GM23338 (cell line): Measurements from ENCODE around the gene ZBTB6. TPM values are rescaled to one million over a fixed set of nuclear protein-coding genes. Genes with fewer than 3 reads are reported as not detected.

Source experiments
- ATAC-seq: fragments of 200-7000 bp; cut with Tn5 transposase; 3 replicates; pipeline ENCODE4 v1.9.1; 2020
- DNase-seq: peaks from one replicate; pipeline ENCODE4 v3.0.0-alpha.2; 2015; ENCODE audit warnings: low spot score
- H2AFZ ChIP-seq: fragments of 200-600 bp; sonication (generic); 2 replicates; pipeline ENCODE4 v1.8.0; 2016; ENCODE audit warnings: antibody characterized with exemption, mild to moderate bottlenecking, moderate library complexity
- H3F3A ChIP-seq: fragments of 200-600 bp; sonication (generic); replicated peaks from 2 replicates; pipeline ENCODE4 v1.8.0; 2017; ENCODE audit warnings: antibody characterized with exemption, mixed run types, low read depth
- H3K27ac ChIP-seq: fragments of 200-600 bp; sonication (generic); 2 replicates; pipeline ENCODE4 v1.6.1; 2016; ENCODE audit warnings: low read depth
- H3K27me3 ChIP-seq: fragments of 200-600 bp; sonication (generic); 2 replicates; pipeline ENCODE4 v1.8.0; 2016; ENCODE audit warnings: mild to moderate bottlenecking, mixed run types, moderate library complexity; ENCODE audit not compliant: insufficient read depth
- H3K36me3 ChIP-seq: fragments of 200-600 bp; sonication (generic); 2 replicates; pipeline ENCODE4 v1.8.0; 2016; ENCODE audit warnings: mild to moderate bottlenecking; ENCODE audit not compliant: insufficient read depth
- H3K4me1 ChIP-seq: fragments of 200-600 bp; sonication (generic); 2 replicates; pipeline ENCODE4 v1.8.0; 2016; ENCODE audit warnings: mild to moderate bottlenecking, moderate library complexity; ENCODE audit not compliant: insufficient read depth
- H3K4me2 ChIP-seq: fragments of 200-600 bp; sonication (generic); 2 replicates; pipeline ENCODE4 v1.7.1; 2017; ENCODE audit warnings: mixed run types
- H3K4me3 ChIP-seq: fragments of 200-600 bp; sonication (generic); 2 replicates; pipeline ENCODE4 v1.6.1; 2016; ENCODE audit warnings: mixed run types
- H3K79me2 ChIP-seq: fragments of 200-600 bp; sonication (generic); replicated peaks from 2 replicates; pipeline ENCODE4 v1.8.0; 2017; ENCODE audit warnings: mild to moderate bottlenecking; ENCODE audit not compliant: insufficient read depth
- H3K9me2 ChIP-seq: fragments of 200-600 bp; sonication (generic); 2 replicates; pipeline ENCODE4 v1.8.0; 2017; ENCODE audit not compliant: insufficient read depth
- H4K20me1 ChIP-seq: fragments of 200-600 bp; sonication (generic); replicated peaks from 2 replicates; pipeline ENCODE4 v1.8.0; 2017; ENCODE audit warnings: mild to moderate bottlenecking; ENCODE audit not compliant: insufficient read depth
- H3K27ac Mint-ChIP-seq: 2 replicates; pipeline ENCODE4 v1.8.0; 2020; ENCODE audit warnings: inconsistent platforms, mild to moderate bottlenecking, moderate library complexity, mixed read lengths
- H3K27me3 Mint-ChIP-seq: 3 replicates; pipeline ENCODE4 v1.8.0; 2022; ENCODE audit warnings: low read depth, mild to moderate bottlenecking, moderate library complexity, mixed read lengths, inconsistent platforms; ENCODE audit not compliant: insufficient read depth, poor library complexity
- H3K36me3 Mint-ChIP-seq: 3 replicates; pipeline ENCODE4 v1.8.0; 2021; ENCODE audit warnings: low read depth, mild to moderate bottlenecking, inconsistent platforms, moderate library complexity, mixed read lengths
- H3K4me1 Mint-ChIP-seq: 3 replicates; pipeline ENCODE4 v1.8.0; 2020; ENCODE audit warnings: mild to moderate bottlenecking, inconsistent platforms, mixed read lengths
- H3K4me3 Mint-ChIP-seq: 3 replicates; pipeline ENCODE4 v1.8.0; 2021; ENCODE audit warnings: moderate library complexity, mild to moderate bottlenecking, inconsistent platforms, mixed read lengths
- H3K9me3 Mint-ChIP-seq: 3 replicates; pipeline ENCODE4 v1.8.0; 2020; ENCODE audit warnings: moderate library complexity, mild to moderate bottlenecking, inconsistent platforms, mixed read lengths
- CREB1 ChIP-seq: fragments of 250-450 bp; sonication (Bioruptor Pico); IDR thresholded peaks from 2 replicates; pipeline ENCODE4 v1.5.0; 2020; ENCODE audit warnings: low read depth, mild to moderate bottlenecking, moderate library complexity
- EZH2 ChIP-seq: fragments of 200-600 bp; sonication (generic); IDR thresholded peaks from one replicate; pipeline ENCODE4 v1.8.0; 2017; ENCODE audit warnings: antibody characterized with exemption, mild to moderate bottlenecking, low read depth; ENCODE audit not compliant: unreplicated experiment
- JUNB ChIP-seq: IDR thresholded peaks from one replicate; pipeline ENCODE4 v1.6.1; 2016; ENCODE audit warnings: antibody characterized with exemption; ENCODE audit not compliant: unreplicated experiment
- NANOG ChIP-seq: IDR thresholded peaks from 2 replicates; pipeline ENCODE4 v1.6.1; 2016; ENCODE audit warnings: antibody characterized with exemption, borderline replicate concordance
- POLR2AphosphoS5 ChIP-seq: IDR thresholded peaks from 2 replicates; pipeline ENCODE4 v1.6.1; 2016; ENCODE audit warnings: antibody characterized with exemption, low read depth
- STAT1 ChIP-seq: IDR thresholded peaks from one replicate; pipeline ENCODE4 v1.6.1; 2016; ENCODE audit warnings: antibody characterized with exemption; ENCODE audit not compliant: unreplicated experiment
- ZNF114 ChIP-seq: fragments of 250-450 bp; sonication (Bioruptor Pico); IDR thresholded peaks from 2 replicates; pipeline ENCODE4 v1.5.0; 2020; ENCODE audit warnings: mild to moderate bottlenecking, moderate library complexity
- ZNF331 ChIP-seq: fragments of 250-450 bp; sonication (Bioruptor Pico); IDR thresholded peaks from 2 replicates; pipeline ENCODE4 v1.5.0; 2020; ENCODE audit warnings: low read depth, mild to moderate bottlenecking, moderate library complexity
- long read RNA-seq: library from polyadenylated mRNA; unstranded; transcript quantifications from one replicate; pipeline ENCODE4 v2.0.0, GENCODE V29; 2020; ENCODE audit not compliant: unreplicated experiment
- polyA plus RNA-seq: library from polyadenylated mRNA; unstranded; fragments of >200 nt; fragmentation: Nextera tagmentation; extraction: Ambion mirVana; gene quantifications from 2 replicates; pipeline ENCODE4 v1.2.1, GENCODE V29; 2016
- total RNA-seq: library from RNA; depleted of rRNA; stranded (reverse); fragments of >200 nt; shearing (Covaris generic); gene quantifications from 2 replicates; pipeline ENCODE4 v1.2.3, GENCODE V29; 2014; rRNA removed
- TF ChIP-seq, protein P1 (sequence below), 2 experiments: fragments of 200-600 bp in 1 of 2; sonication (generic) in 1 of 2; conservative IDR thresholded peaks; 2 replicates each; pipeline versions ENCODE4 v1.5.1 to v1.6.1; 2016 to 2017; ENCODE audit warnings: antibody characterized with exemption in 2 of 2, low read depth in 2 of 2, mild to moderate bottlenecking in 2 of 2, moderate library complexity in 1 of 2
- TF ChIP-seq, protein P2 (sequence below): IDR thresholded peaks from 2 replicates; pipeline ENCODE4 v1.6.1; 2016; ENCODE audit warnings: antibody characterized with exemption
- TF ChIP-seq, protein P3 (sequence below): IDR thresholded peaks from one replicate; pipeline ENCODE4 v1.6.1; 2018; ENCODE audit warnings: antibody characterized with exemption; ENCODE audit not compliant: unreplicated experiment

ZBTB6 gene, protein sequence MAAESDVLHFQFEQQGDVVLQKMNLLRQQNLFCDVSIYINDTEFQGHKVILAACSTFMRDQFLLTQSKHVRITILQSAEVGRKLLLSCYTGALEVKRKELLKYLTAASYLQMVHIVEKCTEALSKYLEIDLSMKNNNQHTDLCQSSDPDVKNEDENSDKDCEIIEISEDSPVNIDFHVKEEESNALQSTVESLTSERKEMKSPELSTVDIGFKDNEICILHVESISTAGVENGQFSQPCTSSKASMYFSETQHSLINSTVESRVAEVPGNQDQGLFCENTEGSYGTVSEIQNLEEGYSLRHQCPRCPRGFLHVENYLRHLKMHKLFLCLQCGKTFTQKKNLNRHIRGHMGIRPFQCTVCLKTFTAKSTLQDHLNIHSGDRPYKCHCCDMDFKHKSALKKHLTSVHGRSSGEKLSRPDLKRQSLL
- total RNA-seq (12.7 and 16.9 TPM in 2 replicates), polyA plus RNA-seq (3.2 and 4.0 TPM in 2 replicates)
- long read RNA-seq: 0 reads

DNA sequence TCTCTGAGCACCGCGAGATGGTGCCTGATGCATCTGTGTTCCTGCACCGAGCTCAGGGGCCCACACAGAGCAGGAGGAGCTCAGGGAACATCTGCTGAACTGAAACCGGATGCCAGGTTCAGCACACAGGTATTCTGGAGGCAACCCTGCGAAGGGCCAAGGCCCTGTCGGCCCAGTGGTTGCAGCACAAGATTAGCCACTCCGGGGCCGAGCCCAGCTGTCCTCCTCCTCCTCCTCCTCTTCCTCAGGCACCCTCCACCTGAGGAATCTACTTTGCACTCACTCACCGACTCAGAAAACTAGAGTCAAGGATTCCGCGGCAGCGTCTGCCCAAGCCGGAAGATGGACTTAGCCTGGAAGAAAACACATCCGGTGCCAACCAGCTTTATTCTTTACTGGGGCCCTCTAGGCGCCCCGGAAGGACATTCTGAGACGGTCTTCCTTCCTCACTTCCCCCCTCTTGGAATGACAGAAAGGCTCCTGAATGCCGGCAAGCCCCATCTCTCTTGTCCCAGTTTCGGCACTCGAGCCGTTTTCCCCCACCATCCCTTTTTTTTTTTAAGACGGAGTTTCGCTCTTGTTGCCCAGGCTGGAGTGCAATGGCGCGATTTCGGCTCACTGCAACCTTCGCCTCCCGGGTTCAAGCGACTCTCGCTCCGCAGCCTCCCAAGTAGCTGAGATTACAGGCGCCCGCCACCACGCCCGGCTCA, at the start of gene ZBTB6:
TSS of gene ZBTB6 (minus strand) at position 360 of the 710 bp plus-strand sequence. CDS start 1,251 bp downstream, outside the sequence.
- no peaks in the 10 kb centered on the region for H3K9me3 Mint-ChIP-seq
- H3K27me3 Mint-ChIP-seq: peaks cover 6% of the 10 kb centered on the region
- H3K4me3 ChIP-seq: peak within 1 kb of the TSS; percentile 67
- peaks cover 23% of the 10 kb centered on the region for H3K36me3 Mint-ChIP-seq
- peak within 1 kb of the TSS; percentile 94 for H3K27ac ChIP-seq
- DNase-seq (peak; percentile 93), ATAC-seq (peak; percentile 97)
- peak within 1 kb of the TSS; percentile 98 for H3K4me3 Mint-ChIP-seq
- H3K9me2 ChIP-seq: no peaks in the 10 kb centered on the region
- no peaks in the 10 kb centered on the region for H3K27me3 ChIP-seq
- peak within 1 kb of the TSS; percentile 85 for H2AFZ ChIP-seq
- H3F3A ChIP-seq: peaks cover 8% of the 10 kb centered on the region; the same call in 1 of the 2 replicates
- H3K36me3 ChIP-seq: peaks cover 14% of the 10 kb centered on the region; the same call in 1 of the 2 replicates
- H3K4me2 ChIP-seq: peak within 1 kb of the TSS; percentile 85
- peaks cover 58% of the 10 kb centered on the region for H3K79me2 ChIP-seq
- peak within 1 kb of the TSS; percentile 99 for H3K27ac Mint-ChIP-seq
- TF ChIP-seq, protein P1, sequence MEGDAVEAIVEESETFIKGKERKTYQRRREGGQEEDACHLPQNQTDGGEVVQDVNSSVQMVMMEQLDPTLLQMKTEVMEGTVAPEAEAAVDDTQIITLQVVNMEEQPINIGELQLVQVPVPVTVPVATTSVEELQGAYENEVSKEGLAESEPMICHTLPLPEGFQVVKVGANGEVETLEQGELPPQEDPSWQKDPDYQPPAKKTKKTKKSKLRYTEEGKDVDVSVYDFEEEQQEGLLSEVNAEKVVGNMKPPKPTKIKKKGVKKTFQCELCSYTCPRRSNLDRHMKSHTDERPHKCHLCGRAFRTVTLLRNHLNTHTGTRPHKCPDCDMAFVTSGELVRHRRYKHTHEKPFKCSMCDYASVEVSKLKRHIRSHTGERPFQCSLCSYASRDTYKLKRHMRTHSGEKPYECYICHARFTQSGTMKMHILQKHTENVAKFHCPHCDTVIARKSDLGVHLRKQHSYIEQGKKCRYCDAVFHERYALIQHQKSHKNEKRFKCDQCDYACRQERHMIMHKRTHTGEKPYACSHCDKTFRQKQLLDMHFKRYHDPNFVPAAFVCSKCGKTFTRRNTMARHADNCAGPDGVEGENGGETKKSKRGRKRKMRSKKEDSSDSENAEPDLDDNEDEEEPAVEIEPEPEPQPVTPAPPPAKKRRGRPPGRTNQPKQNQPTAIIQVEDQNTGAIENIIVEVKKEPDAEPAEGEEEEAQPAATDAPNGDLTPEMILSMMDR (conservative IDR thresholded peaks at IDR 0.05; ENCODE audit: low read depth in 2 of 2): peak in 1 of 2 experiments; percentile 16; a peak in 1 of 4 replicates
- peak; percentile 65 for TF ChIP-seq POLR2AphosphoS5
- TF ChIP-seq, protein P2, sequence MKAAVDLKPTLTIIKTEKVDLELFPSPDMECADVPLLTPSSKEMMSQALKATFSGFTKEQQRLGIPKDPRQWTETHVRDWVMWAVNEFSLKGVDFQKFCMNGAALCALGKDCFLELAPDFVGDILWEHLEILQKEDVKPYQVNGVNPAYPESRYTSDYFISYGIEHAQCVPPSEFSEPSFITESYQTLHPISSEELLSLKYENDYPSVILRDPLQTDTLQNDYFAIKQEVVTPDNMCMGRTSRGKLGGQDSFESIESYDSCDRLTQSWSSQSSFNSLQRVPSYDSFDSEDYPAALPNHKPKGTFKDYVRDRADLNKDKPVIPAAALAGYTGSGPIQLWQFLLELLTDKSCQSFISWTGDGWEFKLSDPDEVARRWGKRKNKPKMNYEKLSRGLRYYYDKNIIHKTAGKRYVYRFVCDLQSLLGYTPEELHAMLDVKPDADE: peak; percentile 82
- TF ChIP-seq NANOG: no peak
- peaks cover 8% of the 10 kb centered on the region; the same call in 1 of the 2 replicates for H3K4me1 ChIP-seq
- H3K4me1 Mint-ChIP-seq: peaks cover 10% of the 10 kb centered on the region
- H4K20me1 ChIP-seq: no peaks in the 10 kb centered on the region

DNA sequence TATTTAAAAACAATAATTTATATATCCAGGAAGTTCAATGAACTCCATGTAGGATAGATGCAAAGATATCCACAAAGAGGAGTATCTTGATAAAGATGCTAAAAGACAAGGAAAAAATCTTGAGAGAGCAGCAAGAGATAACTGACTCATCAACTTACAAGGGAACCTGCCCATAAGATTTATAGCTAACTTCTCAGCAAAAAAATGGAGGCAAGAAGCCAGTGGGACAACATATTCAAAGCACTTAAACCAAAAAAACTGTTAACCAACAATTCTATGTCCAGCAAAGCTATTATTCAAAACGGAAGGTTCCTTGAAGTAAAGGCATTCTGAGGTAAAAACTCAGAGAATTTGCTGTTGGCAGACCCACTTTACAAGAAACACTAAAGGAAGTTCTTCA, 48.0 kb upstream of the ZBTB6 start:
- no peaks in the 10 kb centered on the region for H3K9me2 ChIP-seq
- H3K36me3 ChIP-seq: peaks cover 11% of the 10 kb centered on the region; the same call in 1 of the 2 replicates
- H3K79me2 ChIP-seq: peaks cover 16% of the 10 kb centered on the region
- Mint-ChIP-seq H3K4me1 (no peaks in the 10 kb centered on the region), H3K27me3 (no peaks in the 10 kb centered on the region), H3K4me3 (no peak overlapping the region), H3K27ac (no peak overlapping the region), H3K36me3 (peaks cover 25% of the 10 kb centered on the region), H3K9me3 (no peaks in the 10 kb centered on the region)
- no peak overlapping the region for H3K27ac ChIP-seq
- H3K4me3 ChIP-seq: no peak overlapping the region
- H2AFZ ChIP-seq: no peak overlapping the region
- no peaks in the 10 kb centered on the region for H3K27me3 ChIP-seq
- no peaks in the 10 kb centered on the region for H3F3A ChIP-seq
- no peak overlapping the region for H3K4me2 ChIP-seq
- no peak for DNase-seq
- TF ChIP-seq ZNF331 (CRISPR knock-in tag) (no peak), NANOG (no peak), CREB1 (CRISPR knock-in tag) (no peak), STAT1 (no peak), JUNB (no peak), ZNF114 (CRISPR knock-in tag) (no peak), EZH2 (no peak)
- TF ChIP-seq, protein P2: no peak
- TF ChIP-seq, protein P3, sequence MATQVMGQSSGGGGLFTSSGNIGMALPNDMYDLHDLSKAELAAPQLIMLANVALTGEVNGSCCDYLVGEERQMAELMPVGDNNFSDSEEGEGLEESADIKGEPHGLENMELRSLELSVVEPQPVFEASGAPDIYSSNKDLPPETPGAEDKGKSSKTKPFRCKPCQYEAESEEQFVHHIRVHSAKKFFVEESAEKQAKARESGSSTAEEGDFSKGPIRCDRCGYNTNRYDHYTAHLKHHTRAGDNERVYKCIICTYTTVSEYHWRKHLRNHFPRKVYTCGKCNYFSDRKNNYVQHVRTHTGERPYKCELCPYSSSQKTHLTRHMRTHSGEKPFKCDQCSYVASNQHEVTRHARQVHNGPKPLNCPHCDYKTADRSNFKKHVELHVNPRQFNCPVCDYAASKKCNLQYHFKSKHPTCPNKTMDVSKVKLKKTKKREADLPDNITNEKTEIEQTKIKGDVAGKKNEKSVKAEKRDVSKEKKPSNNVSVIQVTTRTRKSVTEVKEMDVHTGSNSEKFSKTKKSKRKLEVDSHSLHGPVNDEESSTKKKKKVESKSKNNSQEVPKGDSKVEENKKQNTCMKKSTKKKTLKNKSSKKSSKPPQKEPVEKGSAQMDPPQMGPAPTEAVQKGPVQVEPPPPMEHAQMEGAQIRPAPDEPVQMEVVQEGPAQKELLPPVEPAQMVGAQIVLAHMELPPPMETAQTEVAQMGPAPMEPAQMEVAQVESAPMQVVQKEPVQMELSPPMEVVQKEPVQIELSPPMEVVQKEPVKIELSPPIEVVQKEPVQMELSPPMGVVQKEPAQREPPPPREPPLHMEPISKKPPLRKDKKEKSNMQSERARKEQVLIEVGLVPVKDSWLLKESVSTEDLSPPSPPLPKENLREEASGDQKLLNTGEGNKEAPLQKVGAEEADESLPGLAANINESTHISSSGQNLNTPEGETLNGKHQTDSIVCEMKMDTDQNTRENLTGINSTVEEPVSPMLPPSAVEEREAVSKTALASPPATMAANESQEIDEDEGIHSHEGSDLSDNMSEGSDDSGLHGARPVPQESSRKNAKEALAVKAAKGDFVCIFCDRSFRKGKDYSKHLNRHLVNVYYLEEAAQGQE: no peak
- ATAC-seq: no peak
- H4K20me1 ChIP-seq: no peaks in the 10 kb centered on the region
- no peaks in the 10 kb centered on the region for H3K4me1 ChIP-seq
